NCI-H1105 (cell line): Measurements from ENCODE around the gene RASA3.
"Not testable (repeated sequence)": the region's sequence is repeated elsewhere in the genome, so short reads cannot be mapped to it uniquely, and the experiment has no call there.

Source experiments
- DNase-seq: peaks from one replicate; lab custom pipeline; 2025; lab: John Stamatoyannopoulos, UW

Gene RASA3

GRCh38 chr13:114002771-114003321, 129.6 kb downstream of the RASA3 start:
- no peak for DNase-seq

- DNase-seq = no peak
These were observed 130.3 kb downstream of the RASA3 start for GRCh38 chr13:114002009-114002544.

GRCh38 chr13:114001331-114002008, 131.0 kb downstream of the RASA3 start:
- DNase-seq = no peak

- no peak for DNase-seq
These were observed 132.0 kb downstream of the RASA3 start for GRCh38 chr13:114000151-114001040.

- no peak for DNase-seq
These were observed 132.9 kb downstream of the RASA3 start for GRCh38 chr13:113999618-113999910.

GRCh38 chr13:113998781-113999617, 133.4 kb downstream of the RASA3 start:
- no peak for DNase-seq

GRCh38 chr13:113997845-113998751, 134.3 kb downstream of the RASA3 start:
- no peak for DNase-seq

GRCh38 chr13:113996912-113997745, 135.3 kb downstream of the RASA3 start:
- DNase-seq = no peak

GRCh38 chr13:113996081-113996911, 136.1 kb downstream of the RASA3 start:
- no peak for DNase-seq

- DNase-seq = no peak
These were observed 137.3 kb downstream of the RASA3 start for GRCh38 chr13:113995051-113995601.

- no peak for DNase-seq
These were observed 140.0 kb downstream of the RASA3 start for GRCh38 chr13:113992276-113993005.

GRCh38 chr13:113991676-113992179, 140.7 kb downstream of the RASA3 start:
- no peak for DNase-seq

- DNase-seq = no peak
These were observed 141.2 kb downstream of the RASA3 start for GRCh38 chr13:113991191-113991669.

GRCh38 chr13:113990321-113990837, 142.0 kb downstream of the RASA3 start:
- DNase-seq = no peak

GRCh38 chr13:113989585-113990300, 142.7 kb downstream of the RASA3 start:
- DNase-seq = no peak

- DNase-seq = not testable (repeated sequence)
These were observed 143.6 kb downstream of the RASA3 start for GRCh38 chr13:113988859-113989258.

GRCh38 chr13:113982296-113982661, 150.1 kb downstream of the RASA3 start:
- DNase-seq = no peak
